Tibial nerve (tissue), 3 donors: ENCODE data around the gene DLGAP4.

Experiments
- CTCF ChIP-seq, 5 experiments: fragments of 200-600 bp in 3 of 5; fragments of 450-650 bp in 2 of 5; sonication (generic) in 3 of 5; IDR thresholded peaks; one replicate each; pipeline ENCODE4 v1.5.1; 2016 to 2019; ENCODE audit warnings: antibody characterized with exemption in 5 of 5, mild to moderate bottlenecking in 3 of 5, moderate library complexity in 2 of 5
- POLR2A ChIP-seq, 2 donors: fragments of 450-650 bp; IDR thresholded peaks; one replicate each; pipeline ENCODE4 v1.6.1; 2017; ENCODE audit warnings: antibody characterized with exemption in 2 of 2, mild to moderate bottlenecking in 2 of 2, moderate library complexity in 2 of 2

- no peak for TF ChIP-seq CTCF (IDR thresholded peaks at IDR 0.05)
- no peak for TF ChIP-seq POLR2A (IDR thresholded peaks at IDR 0.05)
These were observed 38.3 kb upstream of the DLGAP4 start for GRCh38 chr20:36267605-36268381.
